Measurements from ENCODE around the gene ZSWIM9.
"Not testable (repeated sequence)": the region's sequence is repeated elsewhere in the genome, so short reads cannot be mapped to it uniquely, and the experiment has no call there.

Gene ZSWIM9

DNA sequence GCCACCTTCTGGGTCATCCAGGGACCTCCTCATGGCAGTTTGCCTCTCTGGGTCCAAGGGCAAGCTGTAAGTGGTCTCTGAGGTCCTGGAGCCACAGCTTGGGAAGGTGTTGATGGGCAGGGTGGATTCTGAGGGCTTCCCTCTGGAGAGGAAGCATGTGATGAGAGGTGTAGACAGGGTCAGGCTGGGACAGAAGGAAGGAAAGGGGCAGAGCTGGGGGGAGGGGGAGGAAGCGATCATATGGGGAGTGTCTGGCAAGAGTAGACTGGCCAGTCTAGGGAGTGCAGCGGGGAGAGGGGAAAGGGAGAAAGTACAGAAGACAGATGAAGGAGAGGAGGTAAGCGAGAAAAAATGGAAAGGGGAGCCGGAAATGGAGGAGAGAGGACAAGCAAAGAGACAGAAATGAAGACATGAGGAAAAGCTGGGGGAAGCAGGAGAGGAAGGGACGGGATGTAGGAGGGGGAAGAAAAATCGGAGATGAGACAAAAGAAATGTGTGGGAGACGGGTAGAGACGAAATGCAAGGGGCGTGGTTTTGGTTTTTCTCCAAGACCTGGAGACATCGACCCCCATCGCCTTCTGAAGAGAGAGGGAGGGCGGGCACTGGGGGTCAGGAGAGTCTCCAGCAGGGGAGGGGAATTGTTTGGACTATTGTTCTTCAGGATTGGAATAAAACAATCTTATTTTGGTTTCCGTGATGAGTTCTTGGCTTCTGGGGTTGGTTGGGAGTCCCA, 26.6 kb downstream of the ZSWIM9 start:
- Histone ChIP-seq H3K27me3 (ENCODE audit: control insufficient read depth, insufficient read depth, low read length) (no peaks in the 10 kb centered on the region), H3K4me1 (ENCODE audit: control insufficient read depth, insufficient read depth, low read length) (no peaks in the 10 kb centered on the region), H3K9me3 (ENCODE audit: control insufficient read depth, low read length) (no peaks in the 10 kb centered on the region), H3K36me3 (ENCODE audit: control insufficient read depth, insufficient read depth, low read length) (no peaks in the 10 kb centered on the region), H3K4me3 (ENCODE audit: low read length) (no peak overlapping the region), H3K9ac (ENCODE audit: low read length) (no peak overlapping the region)

DNA sequence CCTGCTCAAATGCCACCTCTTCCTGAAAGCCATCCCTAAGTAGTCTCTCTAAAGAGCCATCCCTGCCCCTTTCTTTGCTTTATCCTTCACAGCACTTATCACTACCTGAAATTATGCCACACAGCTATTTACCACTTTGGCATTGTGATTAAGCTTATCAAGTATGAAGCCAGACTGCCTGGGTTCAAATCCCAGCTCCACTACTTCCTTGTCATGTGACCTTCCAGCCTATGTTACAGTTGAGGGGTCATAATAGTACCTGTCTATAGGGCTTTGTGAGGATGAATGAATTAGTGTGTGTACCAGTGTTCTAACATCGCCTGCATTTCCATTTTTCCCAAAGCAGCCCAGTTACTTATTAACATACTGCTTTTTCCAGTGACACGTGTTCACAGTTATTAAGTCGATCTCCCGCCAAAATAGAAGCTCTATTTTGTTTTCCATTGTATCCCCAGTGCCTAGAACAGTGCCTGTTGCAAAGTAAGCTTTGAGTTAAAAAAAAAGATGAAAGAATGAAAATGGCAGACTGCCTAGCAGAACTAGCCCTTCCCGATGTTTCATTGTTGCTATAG, 32.8 kb downstream of the ZSWIM9 start:
- H3K9me3 ChIP-seq (ENCODE audit: control insufficient read depth, low read length) = no peaks in the 10 kb centered on the region
- peak overlapping the region; percentile 81 for H3K9ac ChIP-seq (ENCODE audit: low read length)
- peaks cover 6% of the 10 kb centered on the region for H3K4me1 ChIP-seq (ENCODE audit: control insufficient read depth, insufficient read depth, low read length)
- H3K36me3 ChIP-seq (ENCODE audit: control insufficient read depth, insufficient read depth, low read length) = no peaks in the 10 kb centered on the region
- H3K27me3 ChIP-seq (ENCODE audit: control insufficient read depth, insufficient read depth, low read length) = no peaks in the 10 kb centered on the region
- H3K4me3 ChIP-seq (ENCODE audit: low read length) = peak overlapping the region; percentile 98

DNA sequence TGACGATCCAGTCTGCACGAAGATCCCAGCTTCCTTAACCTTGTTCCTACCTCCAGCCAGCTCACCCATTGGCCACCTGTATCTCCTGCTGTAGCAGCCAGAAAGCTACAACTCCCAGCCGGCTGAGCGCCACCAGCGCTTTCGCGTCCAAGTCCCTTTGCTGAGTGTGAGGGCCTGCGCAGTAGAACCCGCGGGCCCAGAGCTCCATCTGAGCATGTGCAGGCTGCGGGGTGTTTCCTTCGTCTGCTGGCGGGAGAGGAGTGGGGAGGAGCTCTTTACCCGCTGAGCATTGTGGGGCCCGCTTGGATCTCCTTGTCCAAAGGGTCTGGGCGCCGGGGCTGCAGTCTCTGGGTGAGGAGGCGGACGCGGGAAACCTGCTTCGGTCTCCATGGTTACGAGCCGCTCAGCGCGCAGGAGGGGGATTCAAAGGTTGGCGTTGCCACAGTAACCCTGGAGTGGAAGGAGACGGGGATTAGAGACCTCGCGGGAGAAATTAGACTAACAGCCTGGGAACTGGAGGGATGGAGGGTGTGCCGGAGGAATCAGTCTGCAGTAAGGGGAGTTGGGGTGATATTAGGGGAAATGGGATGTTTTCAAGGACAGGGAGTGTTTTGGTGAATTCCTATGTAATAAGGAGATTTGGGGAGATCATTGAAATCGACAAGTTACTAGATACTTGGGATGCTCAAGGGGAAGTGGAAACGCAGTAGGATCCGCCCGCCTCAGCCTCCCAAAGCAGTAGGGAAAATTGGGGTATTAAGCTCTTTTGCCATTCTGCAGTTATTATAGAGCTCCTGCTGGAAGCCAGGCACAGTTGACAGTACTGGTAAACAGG, 33.5 kb downstream of the ZSWIM9 start:
- peak overlapping the region; percentile 81 for H3K9ac ChIP-seq (ENCODE audit: low read length)
- peak overlapping the region; percentile 98 for H3K4me3 ChIP-seq (ENCODE audit: low read length)
- no peaks in the 10 kb centered on the region for H3K36me3 ChIP-seq (ENCODE audit: control insufficient read depth, insufficient read depth, low read length)
- no peaks in the 10 kb centered on the region for H3K9me3 ChIP-seq (ENCODE audit: control insufficient read depth, low read length)
- H3K27me3 ChIP-seq (ENCODE audit: control insufficient read depth, insufficient read depth, low read length) = no peaks in the 10 kb centered on the region
- peaks cover 6% of the 10 kb centered on the region for H3K4me1 ChIP-seq (ENCODE audit: control insufficient read depth, insufficient read depth, low read length)

DNA sequence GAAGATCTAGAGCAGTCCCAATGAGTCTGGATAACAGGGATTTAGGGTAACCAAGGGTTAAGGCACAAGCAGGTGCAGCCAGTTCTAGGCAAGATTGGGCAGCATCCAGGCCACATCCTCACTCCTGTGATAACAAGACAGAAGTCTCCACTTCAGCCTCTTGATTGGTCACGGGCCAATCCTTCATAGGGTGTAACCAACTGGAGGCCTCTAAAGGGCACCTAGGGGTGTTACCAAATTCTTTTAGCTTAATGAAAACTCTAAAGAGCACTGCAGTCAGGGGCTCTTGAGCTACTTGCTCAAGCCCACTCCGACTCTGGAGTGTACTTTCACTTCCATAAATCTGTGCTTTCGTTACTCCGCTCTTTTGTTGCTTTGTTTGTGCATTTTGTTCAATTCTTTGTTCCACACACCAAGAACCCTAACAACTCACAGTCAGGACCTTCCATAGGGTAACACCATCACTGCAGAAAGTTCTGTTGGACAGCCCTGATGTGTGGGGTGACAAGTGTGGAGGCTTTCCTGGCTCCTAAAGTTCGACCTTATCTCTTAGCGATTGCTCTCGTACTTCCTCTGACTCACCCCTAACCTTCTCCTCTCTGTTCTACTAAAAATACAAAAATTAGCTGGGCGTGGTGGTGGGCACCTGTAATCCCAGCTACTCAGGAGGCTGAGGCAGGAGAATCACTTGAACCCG, 36.1 kb downstream of the ZSWIM9 start:
- Histone ChIP-seq H3K4me1 (ENCODE audit: control insufficient read depth, insufficient read depth, low read length) (peaks cover 6% of the 10 kb centered on the region), H3K27me3 (ENCODE audit: control insufficient read depth, insufficient read depth, low read length) (no peaks in the 10 kb centered on the region), H3K9ac (ENCODE audit: low read length) (no peak overlapping the region)

DNA sequence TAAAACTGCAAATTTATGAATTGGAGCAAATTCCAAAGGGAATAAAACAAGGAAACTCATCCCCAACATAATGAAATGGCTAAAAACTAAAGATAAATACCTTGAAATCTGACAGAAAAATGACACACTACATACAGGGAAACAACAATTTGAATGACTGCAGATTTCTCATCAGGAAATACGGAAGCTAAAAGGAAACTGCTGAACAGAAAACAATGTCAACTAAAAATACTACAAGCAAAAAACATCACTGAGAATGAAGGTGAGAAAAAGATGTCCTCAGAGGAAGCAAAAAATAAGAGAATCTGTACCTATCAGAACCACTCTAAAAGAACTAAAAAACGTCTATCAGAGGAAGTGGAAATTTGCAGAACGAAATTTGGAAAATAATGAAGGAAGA, 39.5 kb downstream of the ZSWIM9 start:
- H3K4me1 ChIP-seq (ENCODE audit: control insufficient read depth, insufficient read depth, low read length) = no peaks in the 10 kb centered on the region
- H3K27me3 ChIP-seq (ENCODE audit: control insufficient read depth, insufficient read depth, low read length) = no peaks in the 10 kb centered on the region
- no peaks in the 10 kb centered on the region for H3K9me3 ChIP-seq (ENCODE audit: control insufficient read depth, low read length)
- no peak overlapping the region for H3K9ac ChIP-seq (ENCODE audit: low read length)
- H3K4me3 ChIP-seq (ENCODE audit: low read length) = no peak overlapping the region
- no peaks in the 10 kb centered on the region for H3K36me3 ChIP-seq (ENCODE audit: control insufficient read depth, insufficient read depth, low read length)

More for the DNA sequence above, 36.1 kb downstream of the ZSWIM9 start:
- H3K36me3 ChIP-seq (ENCODE audit: control insufficient read depth, insufficient read depth, low read length) = no peaks in the 10 kb centered on the region
- H3K4me3 ChIP-seq (ENCODE audit: low read length) = no peak overlapping the region
- no peaks in the 10 kb centered on the region for H3K9me3 ChIP-seq (ENCODE audit: control insufficient read depth, low read length)

DNA sequence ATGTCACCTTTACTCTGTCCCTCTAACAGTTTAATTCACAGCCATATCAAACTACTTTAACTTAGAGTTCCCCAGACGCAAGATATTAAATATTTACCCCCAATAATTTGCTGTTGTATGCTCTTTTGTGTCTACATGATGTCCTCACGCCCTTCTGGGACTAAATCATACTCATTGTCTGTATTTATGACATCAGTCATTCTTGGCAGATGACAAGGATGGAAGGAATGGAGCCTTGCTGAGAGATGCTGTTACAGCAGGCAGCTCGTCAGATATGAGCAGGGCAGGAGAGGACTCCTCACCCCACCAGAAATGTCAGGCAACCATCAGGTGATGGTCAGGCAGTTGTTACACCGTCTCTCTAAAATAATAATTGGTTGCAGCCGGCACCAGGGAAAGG, 43.5 kb downstream of the ZSWIM9 start:
- Histone ChIP-seq H3K4me3 (ENCODE audit: low read length) (no peak overlapping the region), H3K36me3 (ENCODE audit: control insufficient read depth, insufficient read depth, low read length) (no peaks in the 10 kb centered on the region), H3K9ac (ENCODE audit: low read length) (no peak overlapping the region), H3K9me3 (ENCODE audit: control insufficient read depth, low read length) (no peaks in the 10 kb centered on the region), H3K27me3 (ENCODE audit: control insufficient read depth, insufficient read depth, low read length) (no peaks in the 10 kb centered on the region), H3K4me1 (ENCODE audit: control insufficient read depth, insufficient read depth, low read length) (no peaks in the 10 kb centered on the region)

DNA sequence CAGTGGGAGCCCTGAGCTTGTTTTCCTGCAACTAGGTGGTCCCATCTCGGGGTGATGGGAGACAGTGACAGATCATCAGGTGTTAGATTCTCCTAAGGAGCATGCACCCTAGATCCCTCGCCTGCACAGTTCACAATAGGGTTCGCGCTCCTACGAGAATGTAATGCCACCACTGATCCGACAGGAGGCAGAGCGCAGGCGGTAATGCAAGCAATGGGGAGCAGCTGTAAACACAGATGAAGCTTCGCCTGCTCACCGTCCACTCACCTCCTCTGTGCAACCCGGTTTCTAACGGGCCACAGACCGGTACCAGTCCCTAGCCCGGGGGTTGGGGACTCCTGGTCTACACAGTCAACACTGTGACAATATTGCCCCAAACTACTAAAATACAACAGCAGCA, 46.5 kb downstream of the ZSWIM9 start:
- H3K9ac ChIP-seq (ENCODE audit: low read length) = no peak overlapping the region
- no peaks in the 10 kb centered on the region for H3K4me1 ChIP-seq (ENCODE audit: control insufficient read depth, insufficient read depth, low read length)
- no peak overlapping the region for H3K4me3 ChIP-seq (ENCODE audit: low read length)
- H3K36me3 ChIP-seq (ENCODE audit: control insufficient read depth, insufficient read depth, low read length) = no peaks in the 10 kb centered on the region
- no peaks in the 10 kb centered on the region for H3K9me3 ChIP-seq (ENCODE audit: control insufficient read depth, low read length)
- H3K27me3 ChIP-seq (ENCODE audit: control insufficient read depth, insufficient read depth, low read length) = no peaks in the 10 kb centered on the region

DNA sequence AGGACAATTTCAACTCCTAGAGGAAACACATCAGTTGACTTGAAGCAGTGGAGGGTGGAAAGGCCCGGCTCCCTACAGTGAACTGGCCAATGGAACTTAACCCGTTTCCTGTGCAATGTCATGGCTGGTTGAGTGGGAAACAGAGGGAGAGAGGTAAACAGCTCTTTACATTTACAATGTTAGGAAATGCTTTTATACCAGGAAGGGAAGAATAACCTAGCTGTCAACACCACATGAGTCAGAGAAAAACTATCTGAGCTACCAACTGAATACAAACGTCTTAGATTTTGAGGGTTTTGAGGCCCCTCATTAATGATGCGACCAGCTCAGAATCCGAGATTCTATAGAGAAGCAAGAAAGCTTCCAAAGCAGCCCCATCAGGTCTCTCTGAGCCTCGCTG, 48.5 kb downstream of the ZSWIM9 start:
- Histone ChIP-seq H3K9ac (ENCODE audit: low read length) (no peak overlapping the region), H3K4me3 (ENCODE audit: low read length) (no peak overlapping the region), H3K27me3 (ENCODE audit: control insufficient read depth, insufficient read depth, low read length) (no peaks in the 10 kb centered on the region), H3K4me1 (ENCODE audit: control insufficient read depth, insufficient read depth, low read length) (no peaks in the 10 kb centered on the region), H3K36me3 (ENCODE audit: control insufficient read depth, insufficient read depth, low read length) (no peaks in the 10 kb centered on the region), H3K9me3 (ENCODE audit: control insufficient read depth, low read length) (no peaks in the 10 kb centered on the region)

DNA sequence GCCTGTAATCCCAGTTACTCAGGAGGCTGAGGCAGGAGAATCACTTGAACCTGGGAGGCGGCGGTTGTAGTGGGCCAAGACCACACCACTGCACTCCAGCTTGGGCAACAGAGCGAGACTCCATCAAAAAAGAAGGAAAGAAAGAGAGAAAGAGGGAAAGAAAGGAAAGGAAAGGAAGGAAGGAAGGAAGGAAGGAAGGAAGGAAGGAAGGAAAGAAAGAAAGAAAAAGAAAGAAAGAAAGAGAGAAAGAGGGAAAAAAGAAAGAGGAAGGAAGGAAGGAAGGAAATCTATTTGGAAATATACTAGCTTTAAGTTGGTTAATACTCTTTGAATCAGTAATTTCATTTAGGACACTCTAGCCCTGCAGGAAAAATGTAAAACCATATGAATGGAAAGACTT, 50.3 kb downstream of the ZSWIM9 start:
- H3K9ac ChIP-seq (ENCODE audit: low read length); H3K36me3 ChIP-seq (ENCODE audit: control insufficient read depth, insufficient read depth, low read length); H3K9me3 ChIP-seq (ENCODE audit: control insufficient read depth, low read length); H3K4me3 ChIP-seq (ENCODE audit: low read length); H3K27me3 ChIP-seq (ENCODE audit: control insufficient read depth, insufficient read depth, low read length); H3K4me1 ChIP-seq (ENCODE audit: control insufficient read depth, insufficient read depth, low read length): not testable (repeated sequence)

DNA sequence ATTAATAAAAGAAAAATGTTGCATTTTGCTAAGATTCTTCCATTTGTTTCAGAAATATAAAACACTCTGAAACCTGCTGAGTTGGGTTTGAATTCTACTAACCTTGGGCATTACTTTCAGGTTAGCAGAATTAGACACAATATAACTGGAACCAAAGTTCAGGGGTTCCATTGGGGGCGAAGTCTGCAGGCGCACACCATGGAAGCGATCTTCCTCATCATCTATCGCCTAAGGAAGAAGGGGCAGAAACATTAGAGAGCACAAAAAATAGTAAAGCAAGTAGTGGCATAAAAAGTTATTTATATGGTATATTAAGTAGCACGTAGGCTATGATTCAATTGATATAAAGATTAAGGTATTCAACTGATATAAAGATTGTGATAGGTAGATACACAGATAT, 51.1 kb downstream of the ZSWIM9 start:
- no peaks in the 10 kb centered on the region for H3K36me3 ChIP-seq (ENCODE audit: control insufficient read depth, insufficient read depth, low read length)
- no peaks in the 10 kb centered on the region for H3K4me1 ChIP-seq (ENCODE audit: control insufficient read depth, insufficient read depth, low read length)
- H3K9me3 ChIP-seq (ENCODE audit: control insufficient read depth, low read length) = no peaks in the 10 kb centered on the region
- no peak overlapping the region for H3K4me3 ChIP-seq (ENCODE audit: low read length)
- H3K27me3 ChIP-seq (ENCODE audit: control insufficient read depth, insufficient read depth, low read length) = no peaks in the 10 kb centered on the region
- no peak overlapping the region for H3K9ac ChIP-seq (ENCODE audit: low read length)

DNA sequence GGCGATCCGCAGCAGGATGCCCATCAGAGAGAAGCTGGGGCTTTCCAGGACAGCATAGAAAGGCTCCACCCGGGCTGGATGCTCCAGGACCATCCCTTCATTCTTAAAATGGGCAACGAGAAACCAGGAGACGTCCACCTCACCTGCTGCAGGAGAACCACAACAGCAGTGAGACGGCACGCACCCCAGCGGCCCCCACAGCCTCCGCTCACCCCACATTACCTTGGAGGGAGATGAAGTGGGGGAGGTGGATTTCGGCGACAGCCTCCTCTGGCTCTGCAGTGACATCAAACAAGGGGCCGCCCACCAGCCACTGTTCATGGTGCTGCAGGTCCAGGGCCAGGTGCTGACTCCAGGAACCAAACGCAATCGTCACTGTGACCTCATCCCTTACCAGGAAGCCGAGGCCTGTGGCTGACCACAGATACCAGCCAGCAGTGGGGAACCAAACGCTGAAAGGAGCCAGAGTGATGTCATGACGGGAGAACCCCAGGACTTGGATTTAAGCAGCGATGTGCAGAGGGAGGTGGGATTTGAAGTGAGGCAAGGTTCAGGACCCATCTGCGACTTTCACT, 60.2 kb downstream of the ZSWIM9 start:
- no peaks in the 10 kb centered on the region for H3K27me3 ChIP-seq (ENCODE audit: control insufficient read depth, insufficient read depth, low read length)
- H3K36me3 ChIP-seq (ENCODE audit: control insufficient read depth, insufficient read depth, low read length) = no peaks in the 10 kb centered on the region
- no peaks in the 10 kb centered on the region for H3K4me1 ChIP-seq (ENCODE audit: control insufficient read depth, insufficient read depth, low read length)
- H3K9me3 ChIP-seq (ENCODE audit: control insufficient read depth, low read length) = no peaks in the 10 kb centered on the region
- no peak overlapping the region for H3K9ac ChIP-seq (ENCODE audit: low read length)
- H3K4me3 ChIP-seq (ENCODE audit: low read length) = no peak overlapping the region

Measured in mucosa of stomach (tissue), 1 donor.